GM21423 (cell line): ENCODE measurements around the gene AMDHD1.

Experiments
- ATAC-seq: cut with Tn5 transposase; IDR thresholded peaks from one replicate; pipeline ENCODE4 v1.9.1; 2021; ENCODE audit warnings: mild to moderate bottlenecking, moderate library complexity; ENCODE audit not compliant: unreplicated experiment

Gene AMDHD1

GRCh38 chr12:95993907-95994306, 50.8 kb downstream of the AMDHD1 start:
- ATAC-seq = no peak

- ATAC-seq = no peak
Measured at GRCh38 chr12:95994476-95994875, 51.3 kb downstream of the AMDHD1 start.

GRCh38 chr12:95995238-95996031, 52.3 kb downstream of the AMDHD1 start:
- ATAC-seq = no peak

GRCh38 chr12:95996034-95996658, 53.0 kb downstream of the AMDHD1 start, which contains the start of gene HAL:
HAL (minus strand) TSS chr12:95996344; CDS start chr12:95995910, 434 bp downstream.
- ATAC-seq = no peak

- no peak for ATAC-seq
Measured at GRCh38 chr12:95997276-95997675, 54.1 kb downstream of the AMDHD1 start.

- no peak for ATAC-seq
Measured at GRCh38 chr12:95997911-95998510, 54.9 kb downstream of the AMDHD1 start.

- peak; percentile 96 for ATAC-seq
Measured at GRCh38 chr12:95998611-95999286, 55.6 kb downstream of the AMDHD1 start.

- ATAC-seq = no peak
Measured at GRCh38 chr12:95999484-95999883, 56.4 kb downstream of the AMDHD1 start.

- no peak for ATAC-seq
Measured at GRCh38 chr12:96000858-96001257, 57.7 kb downstream of the AMDHD1 start.

- ATAC-seq = no peak
Measured at GRCh38 chr12:96006727-96007126, 63.6 kb downstream of the AMDHD1 start.

GRCh38 chr12:96007729-96008128, 64.6 kb downstream of the AMDHD1 start:
- no peak for ATAC-seq

GRCh38 chr12:96014943-96015599, 71.9 kb downstream of the AMDHD1 start:
- no peak for ATAC-seq

GRCh38 chr12:96015672-96016071, 72.5 kb downstream of the AMDHD1 start:
- ATAC-seq = no peak
